Measurements from ENCODE around the gene CHCHD1.
A peak's percentile ranks its signal among the peaks of the same experiment; 100 is the strongest.
"Not testable (repeated sequence)": the region's sequence is repeated elsewhere in the genome, so short reads cannot be mapped to it uniquely, and the experiment has no call there.

The CHCHD1 gene

DNA sequence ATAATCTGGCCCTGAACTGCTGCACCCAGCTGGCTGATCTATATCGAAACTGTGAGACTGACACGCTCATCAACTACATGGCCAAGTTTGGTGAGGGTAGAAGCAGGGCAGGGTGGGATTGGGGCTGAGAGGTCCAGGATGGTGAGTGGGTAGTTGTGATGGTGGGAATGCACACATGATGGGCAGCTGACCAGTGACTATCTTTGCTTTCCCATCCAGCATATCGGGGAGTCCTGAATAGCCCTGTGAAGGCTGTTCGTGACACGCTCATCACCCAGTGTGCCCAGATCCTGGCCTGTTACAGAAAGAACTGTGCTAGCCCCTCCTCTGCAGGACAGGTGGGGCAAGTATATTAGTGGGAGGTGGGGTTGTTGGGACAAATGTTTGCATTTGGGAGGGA is 12.5 kb upstream of the CHCHD1 start:
- DNase-seq: no peak

DNA sequence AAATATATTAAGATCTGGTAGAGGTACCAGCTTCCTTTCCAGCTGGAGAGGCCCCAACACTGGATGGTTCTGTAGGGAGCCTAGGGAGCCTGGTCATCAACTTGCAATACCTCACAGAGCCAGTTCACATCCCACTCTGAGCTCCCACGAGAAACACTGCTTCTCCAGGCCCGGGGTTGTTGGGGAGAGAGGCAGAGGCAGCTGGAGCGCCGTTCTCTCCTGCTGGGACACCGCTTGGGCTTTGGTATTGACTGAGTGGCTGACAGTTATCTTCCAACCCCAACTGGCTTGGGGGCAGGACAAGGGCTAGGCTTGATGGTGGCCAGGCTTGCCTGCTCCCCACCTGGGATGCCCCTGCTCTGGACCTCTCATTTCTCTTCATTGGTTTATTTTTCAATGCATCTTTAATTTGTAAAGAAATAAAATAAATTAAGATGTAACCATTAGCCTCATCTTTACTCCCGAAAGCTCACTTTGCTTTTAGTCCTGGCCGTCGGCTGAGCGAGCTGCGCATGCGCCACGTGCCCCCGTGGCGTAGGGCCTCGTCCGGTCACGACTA is 10.0 kb upstream of the CHCHD1 start:
- DNase-seq: peak; percentile 46 to 70

DNA sequence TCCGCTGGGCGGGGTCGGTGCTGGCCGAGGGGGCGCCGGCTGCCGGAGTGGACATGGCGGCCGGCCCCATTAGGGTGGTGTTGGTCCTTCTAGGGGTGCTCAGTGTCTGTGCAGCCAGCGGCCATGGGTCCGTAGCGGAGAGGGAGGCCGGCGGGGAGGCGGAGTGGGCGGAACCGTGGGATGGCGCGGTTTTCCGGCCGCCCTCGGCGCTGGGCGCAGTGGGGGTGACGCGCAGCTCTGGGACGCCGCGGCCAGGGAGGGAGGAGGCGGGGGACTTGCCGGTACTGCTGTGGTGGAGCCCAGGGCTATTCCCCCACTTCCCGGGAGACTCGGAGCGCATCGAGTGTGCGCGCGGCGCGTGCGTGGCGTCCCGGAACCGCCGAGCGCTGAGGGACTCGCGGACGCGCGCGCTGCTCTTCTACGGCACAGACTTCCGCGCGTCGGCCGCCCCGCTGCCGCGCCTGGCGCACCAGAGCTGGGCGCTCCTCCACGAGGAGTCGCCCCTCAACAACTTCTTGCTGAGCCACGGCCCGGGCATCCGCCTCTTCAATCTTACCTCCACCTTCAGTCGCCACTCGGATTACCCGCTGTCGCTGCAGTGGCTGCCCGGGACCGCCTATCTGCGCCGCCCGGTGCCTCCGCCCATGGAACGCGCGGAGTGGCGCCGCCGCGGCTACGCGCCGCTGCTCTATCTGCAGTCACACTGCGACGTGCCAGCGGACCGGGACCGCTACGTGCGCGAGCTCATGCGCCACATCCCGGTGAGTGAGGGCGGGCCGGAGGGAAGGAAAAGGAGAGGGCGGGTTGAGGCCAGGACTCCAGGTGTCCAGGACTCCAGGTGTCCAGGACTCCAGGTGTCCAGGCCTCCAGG is 9.3 kb upstream of the CHCHD1 start:
- DNase-seq: peak; percentile 83 to 88

DNA sequence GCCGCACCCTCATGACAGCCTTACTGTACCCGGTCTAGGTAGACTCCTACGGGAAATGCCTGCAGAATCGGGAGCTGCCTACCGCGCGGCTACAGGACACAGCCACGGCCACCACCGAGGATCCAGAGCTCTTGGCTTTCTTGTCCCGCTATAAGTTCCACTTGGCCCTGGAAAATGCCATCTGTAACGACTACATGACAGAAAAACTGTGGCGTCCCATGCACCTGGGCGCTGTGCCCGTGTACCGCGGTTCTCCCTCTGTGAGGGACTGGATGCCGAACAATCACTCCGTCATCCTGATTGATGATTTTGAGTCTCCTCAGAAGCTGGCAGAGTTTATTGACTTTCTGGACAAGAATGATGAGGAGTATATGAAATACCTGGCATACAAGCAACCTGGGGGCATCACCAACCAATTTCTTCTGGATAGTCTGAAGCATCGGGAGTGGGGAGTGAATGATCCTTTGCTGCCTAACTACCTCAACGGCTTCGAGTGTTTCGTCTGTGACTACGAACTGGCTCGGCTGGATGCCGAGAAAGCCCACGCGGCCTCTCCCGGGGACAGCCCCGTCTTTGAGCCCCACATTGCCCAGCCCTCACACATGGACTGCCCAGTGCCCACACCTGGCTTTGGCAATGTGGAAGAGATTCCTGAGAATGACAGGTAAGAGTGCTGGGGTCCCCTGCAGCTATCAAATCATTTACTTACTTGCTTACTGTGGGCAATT is 8.5 kb upstream of the CHCHD1 start:
- no peak for DNase-seq

DNA sequence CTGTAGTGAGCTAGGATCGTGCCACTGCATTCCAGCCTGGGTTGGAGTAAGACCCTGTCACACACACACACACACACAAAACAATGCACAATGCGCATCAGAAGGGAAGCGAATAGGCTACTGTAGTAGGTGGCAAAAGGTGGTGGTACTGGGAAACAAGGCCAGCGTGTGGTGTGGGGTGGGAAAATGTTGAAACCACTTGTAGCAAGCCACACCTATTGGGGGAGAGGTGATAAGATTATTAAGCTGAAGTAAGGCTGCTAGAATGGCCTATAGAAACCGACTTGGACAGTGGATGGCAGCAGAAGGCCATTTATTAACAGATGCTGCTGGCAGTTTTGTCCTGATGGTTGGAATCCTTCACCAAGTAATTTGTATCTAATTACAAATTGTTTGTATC is 7.2 kb upstream of the CHCHD1 start:
- peak; percentile 32 to 54 for DNase-seq

DNA sequence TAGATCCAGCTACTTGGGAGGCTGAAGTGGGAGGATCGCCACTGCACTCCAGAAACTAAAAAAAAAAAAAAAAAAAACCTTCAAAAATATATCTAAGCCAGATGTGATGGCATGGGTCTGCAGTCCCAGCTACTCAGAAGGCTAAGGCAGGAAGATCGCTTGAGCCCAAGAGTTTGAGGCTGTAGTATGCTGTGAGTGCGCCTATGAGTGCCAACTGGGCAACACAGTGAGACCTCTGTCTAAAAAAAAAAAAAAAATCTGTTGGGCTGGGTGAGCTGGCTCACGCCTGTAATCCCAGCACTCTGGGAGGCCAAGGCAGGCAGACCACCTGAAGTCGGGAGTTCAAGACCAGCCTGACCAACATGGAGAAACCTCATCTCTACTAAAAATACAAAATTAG is 2.8 kb upstream of the CHCHD1 start:
- DNase-seq: no peak

DNA sequence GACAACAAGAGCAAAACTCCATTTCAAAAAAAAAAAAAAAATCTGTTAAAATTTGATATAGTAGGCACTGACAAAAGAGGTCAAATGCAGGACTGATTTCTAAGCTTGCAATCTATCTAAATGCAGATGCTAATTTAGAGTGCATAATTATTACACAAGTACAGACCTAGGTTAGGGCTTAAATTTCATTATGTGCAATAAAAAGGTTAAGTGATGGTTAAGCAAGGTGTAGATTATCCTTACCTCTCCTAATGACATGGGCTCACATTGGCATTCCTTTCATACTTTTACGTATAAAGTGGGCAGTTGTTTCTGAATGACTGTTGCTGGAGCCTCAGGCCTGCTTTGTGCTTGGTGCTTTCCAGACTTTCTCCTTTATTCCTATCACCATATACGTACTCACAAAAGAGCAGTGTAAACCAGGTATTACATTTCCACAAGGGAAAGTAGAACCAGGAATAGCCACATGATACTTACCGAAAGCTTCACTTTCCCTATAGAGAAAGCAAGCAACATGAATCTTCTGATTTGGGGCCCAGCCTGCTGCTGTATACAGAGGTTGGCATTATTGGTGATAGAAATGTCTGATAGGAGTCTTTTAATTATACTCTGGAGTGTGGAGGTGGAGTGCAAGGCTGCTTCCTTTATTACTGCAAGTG is 2.2 kb upstream of the CHCHD1 start:
- no peak for DNase-seq

DNA sequence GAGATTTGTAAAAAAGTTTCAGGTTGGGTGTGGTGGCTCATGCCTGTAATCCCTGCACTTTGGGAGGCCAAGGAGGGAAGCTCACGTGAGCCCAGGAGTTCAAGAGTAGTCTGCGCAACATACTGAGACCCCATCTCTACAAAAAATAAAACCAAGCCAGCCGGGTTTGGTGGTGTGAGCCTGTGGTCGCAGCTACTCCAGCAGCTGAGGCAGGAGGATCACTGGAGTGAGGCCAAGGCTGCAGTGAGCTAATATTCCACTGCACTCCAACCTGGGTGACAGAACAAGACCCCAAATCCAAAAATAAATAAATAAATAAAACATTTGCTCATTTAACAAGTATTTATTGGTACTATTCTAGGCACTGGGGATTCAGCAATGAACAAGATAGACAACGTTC is 1.5 kb upstream of the CHCHD1 start:
- DNase-seq: no peak

DNA sequence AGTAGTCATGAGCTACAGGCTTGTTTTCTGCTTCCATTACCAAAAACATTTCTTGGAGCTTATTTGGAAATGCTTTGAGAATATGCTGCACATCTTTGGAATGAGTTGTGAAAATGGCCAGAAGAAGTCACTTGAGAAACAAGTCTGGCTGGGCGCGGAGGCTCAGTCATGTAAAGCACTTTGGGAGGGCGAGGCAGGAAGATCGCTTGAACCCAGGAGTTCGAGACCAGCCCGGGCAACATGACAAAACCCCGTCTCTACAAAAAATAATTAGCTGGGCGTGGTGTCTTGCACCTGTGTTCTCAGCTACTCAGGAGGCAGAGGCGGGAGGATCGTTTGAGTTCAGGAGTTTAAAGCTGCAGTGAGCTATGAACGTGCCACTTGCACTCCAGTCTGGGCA is 882 bp upstream of the CHCHD1 start:
- peak in 1 of 2 experiments; percentile 21 for DNase-seq

DNA sequence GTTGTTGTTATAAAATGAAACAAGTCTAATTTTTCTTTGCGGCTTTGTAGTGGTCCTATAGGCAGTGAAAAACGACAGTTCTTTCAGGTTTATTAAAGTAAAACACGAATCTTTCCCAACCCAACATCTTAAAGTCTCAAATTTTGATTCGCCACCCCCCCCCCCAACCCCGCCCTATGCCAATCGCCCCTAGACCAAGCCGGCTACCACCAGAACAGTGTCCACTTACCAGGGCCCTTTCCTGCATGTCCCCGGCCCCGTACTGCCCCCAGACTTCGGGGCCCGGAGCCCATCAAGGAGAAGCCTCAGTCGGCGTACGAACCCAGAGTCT is 335 bp upstream of the CHCHD1 start:
- no peak for DNase-seq

DNA sequence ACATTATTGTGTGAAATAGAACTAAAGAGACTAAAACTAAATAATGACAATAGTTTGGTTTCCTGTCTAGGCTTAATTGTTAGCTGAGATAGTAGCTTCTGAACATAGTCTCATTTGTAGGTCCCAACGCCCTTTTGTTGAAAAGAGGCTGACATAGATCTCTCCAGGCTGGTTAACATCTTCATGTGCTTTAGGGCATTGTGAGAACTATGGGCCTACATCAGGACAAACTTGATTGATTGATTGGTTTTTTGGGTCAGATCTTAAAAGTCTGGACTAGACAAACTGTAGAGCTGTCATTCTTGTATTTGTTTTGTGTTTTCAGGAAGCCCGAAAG is 869 bp downstream of the CHCHD1 start:
- DNase-seq: no peak

DNA sequence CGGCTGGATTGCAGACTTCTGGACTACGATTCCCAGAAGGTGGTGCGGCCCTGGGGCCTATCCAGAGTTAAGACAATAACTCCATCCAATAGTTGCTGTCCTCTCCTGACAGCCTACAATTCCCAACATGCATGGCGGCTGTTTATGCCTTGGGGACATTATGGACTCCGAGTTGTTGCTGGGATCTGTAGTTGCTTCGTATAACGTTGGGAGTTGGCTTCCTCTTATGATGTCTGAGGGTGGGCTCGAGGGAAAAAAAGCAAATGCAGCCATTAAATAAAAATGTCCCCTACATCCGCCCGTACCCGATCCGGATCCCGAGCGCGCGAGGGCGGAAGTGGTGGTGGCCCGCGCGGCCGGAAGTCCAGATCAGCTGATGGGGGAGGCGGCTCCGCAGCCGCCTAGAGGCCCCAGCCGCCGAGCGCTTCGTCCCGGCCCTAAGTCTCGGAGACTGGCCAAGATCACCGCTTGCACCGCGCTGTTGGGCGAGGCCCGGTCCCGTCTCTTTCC is 3.4 kb downstream of the CHCHD1 start, which contains the start of gene ZSWIM8:
TSS of gene ZSWIM8 (plus strand) at position 396 of the 510 bp plus-strand sequence. CDS start 273 bp downstream, outside the sequence.
- peak; percentile 99 for DNase-seq

DNA sequence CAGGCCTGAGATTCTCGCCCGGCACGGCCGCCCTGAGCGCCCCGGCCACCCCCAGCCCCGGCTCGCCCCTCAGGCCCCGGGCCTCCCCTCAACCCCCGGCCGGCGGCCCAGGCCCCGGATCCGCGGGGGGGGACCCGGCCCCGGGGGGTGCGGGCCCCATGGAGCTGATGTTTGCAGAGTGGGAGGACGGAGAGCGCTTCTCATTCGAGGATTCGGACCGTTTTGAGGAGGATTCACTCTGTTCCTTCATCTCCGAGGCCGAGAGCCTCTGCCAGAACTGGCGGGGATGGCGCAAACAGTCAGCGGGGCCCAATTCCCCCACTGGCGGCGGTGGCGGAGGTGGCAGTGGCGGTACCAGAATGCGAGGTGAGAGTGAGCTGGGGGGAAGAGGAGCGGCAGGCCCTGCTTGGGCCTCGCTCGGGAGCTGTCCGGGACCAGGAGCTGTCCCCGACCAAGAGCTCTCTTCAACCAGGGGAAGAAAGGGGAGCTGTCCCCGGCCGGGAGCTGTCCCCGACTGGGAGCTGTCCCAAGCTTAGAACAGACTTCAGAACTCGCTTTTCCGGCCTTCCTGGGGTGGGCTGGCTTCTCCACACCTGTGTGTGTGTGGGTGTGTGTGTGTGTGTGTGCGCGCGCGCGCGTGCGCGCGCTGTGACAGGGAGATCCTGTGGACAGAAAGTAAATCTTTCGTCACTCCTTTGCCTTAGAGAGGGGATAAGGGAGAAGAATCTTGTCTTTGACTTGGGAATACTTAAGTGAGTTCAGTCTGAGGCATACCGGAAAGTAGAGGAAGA is 4.1 kb downstream of the CHCHD1 start:
- peak; percentile 67 to 81 for DNase-seq

DNA sequence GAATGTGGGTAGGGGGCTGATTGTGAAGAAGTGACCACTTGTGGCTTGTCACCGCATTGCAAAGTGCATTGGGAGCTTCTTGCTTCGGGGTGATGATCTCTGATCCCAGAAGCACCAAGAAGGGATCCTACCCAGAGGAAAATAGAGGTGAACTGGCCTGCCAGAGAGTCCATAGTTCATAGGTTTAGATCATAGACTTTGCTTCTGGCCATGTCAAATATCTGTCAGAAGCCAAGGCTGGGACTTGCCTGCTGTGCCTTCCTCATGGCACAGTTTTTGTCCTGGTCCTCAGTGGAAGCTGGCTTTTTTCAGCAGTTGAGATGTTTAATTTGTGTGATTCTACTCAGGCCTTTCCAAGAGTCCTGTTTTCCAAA is 4.7 kb downstream of the CHCHD1 start:
- peak in 1 of 2 experiments; percentile 48 for DNase-seq

DNA sequence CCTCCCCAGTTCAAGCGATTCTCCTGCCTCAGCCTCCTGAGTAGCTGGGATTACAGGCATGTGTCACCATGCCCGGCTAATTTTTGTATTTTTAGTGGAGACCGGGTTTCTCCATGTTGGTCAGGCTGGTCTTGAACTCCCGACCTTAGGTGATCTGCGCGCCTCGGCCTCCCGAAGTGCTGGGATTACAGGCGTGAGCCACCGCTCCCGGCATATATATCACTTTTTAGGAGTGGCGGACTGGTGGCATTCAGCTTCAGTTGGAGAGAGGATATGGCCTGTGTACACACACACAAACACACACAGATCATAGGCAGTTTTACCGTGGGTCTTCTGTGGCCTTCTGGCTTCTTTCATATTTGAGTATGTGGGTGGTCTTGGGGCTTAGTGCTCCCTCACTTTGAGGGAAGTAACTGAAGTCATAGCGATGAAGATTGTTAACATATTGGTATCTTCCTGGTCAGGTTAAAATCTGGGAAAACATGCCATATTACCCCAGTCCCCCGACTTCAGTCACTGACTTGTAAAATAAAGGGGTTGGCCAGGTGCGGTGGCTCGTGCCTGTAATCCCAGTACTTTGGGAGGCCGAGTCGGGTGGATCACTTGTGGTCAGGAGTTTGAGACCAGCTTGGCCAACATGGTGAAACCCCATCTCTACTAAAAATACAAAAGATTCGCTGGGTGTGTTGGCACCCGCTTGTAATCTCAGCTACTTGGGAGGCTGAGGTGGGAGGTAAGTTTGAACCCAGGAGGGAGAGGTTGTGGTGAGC is 5.4 kb downstream of the CHCHD1 start:
- not testable (repeated sequence) for DNase-seq

DNA sequence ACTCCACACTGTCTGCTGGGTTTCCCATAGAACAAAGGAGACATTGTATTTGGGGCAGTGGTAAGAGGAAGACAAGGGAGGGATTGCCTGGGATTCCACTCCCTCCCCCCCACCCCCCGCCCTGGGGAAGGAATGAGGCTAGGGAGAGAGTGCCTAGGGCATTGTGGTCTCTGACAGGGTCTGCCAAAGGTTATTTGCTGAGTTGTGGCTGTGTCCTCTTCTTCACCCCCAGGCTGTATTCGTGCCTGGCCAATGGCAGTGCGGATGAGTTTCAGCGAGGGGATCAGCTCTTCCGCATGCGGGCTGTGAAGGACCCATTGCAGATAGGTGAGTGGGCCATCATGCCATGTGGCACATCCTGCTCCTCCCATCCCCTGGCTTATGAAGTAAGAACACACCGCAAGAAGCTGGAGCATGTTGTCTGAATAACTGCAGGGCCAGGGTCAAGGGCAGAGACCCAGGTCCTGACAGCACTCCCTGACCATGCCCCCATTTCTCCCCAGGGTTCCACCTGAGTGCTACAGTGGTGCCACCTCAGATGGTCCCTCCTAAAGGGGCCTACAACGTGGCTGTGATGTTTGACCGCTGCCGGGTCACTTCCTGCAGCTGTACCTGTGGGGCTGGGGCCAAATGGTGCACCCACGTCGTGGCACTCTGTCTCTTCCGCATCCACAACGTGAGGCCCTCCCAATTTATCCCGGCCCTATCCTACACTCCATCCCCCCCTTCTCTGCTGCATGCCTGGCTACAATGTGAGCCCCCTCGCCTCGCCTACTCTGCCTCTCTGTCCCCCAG is 7.2 kb downstream of the CHCHD1 start:
- no peak for DNase-seq

DNA sequence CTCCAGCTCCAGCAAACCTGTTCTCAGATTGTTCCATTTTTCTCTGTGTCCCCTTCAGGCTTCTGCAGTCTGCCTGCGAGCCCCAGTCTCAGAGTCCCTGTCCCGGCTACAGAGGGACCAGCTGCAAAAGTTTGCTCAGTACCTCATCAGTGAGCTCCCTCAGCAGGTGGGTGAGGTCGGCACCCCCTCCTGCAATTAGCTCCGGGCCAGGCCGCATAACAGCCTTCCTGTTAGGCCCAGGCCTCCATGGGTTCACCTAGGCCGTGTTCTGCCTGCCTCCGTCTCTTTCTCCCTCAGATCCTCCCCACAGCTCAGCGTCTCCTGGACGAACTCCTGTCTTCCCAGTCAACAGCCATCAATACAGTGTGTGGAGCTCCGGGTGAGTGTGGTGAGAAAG is 7.8 kb downstream of the CHCHD1 start:
- no peak for DNase-seq

DNA sequence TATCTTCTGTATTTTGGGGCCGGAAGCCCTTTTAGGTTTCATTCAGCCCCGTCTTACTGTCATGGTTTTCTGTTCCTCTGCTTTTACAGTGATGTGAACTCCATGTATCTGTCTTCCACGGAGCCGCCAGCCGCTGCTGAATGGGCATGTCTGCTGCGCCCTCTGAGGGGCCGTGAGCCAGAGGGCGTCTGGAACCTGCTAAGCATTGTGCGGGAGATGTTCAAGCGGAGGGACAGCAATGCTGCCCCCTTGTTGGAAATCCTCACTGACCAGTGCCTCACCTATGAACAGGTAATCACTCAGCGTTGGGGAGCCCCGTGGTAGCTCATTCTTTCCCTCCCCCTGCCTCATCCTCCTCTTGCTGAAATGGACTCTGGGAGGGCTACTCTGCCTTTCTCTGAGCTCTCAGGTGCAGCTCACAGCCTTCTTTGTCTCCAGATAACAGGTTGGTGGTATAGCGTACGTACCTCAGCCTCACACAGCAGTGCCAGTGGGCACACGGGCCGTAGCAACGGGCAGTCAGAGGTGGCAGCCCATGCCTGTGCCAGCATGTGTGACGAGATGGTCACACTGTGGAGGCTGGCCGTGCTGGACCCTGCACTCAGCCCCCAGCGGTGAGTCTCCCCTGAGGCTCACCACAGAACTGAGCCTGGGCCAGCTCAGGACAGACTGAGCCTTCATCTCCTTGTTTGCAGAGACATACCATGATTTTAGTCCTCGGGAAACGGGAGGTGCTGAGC is 9.2 kb downstream of the CHCHD1 start:
- no peak for DNase-seq

DNA sequence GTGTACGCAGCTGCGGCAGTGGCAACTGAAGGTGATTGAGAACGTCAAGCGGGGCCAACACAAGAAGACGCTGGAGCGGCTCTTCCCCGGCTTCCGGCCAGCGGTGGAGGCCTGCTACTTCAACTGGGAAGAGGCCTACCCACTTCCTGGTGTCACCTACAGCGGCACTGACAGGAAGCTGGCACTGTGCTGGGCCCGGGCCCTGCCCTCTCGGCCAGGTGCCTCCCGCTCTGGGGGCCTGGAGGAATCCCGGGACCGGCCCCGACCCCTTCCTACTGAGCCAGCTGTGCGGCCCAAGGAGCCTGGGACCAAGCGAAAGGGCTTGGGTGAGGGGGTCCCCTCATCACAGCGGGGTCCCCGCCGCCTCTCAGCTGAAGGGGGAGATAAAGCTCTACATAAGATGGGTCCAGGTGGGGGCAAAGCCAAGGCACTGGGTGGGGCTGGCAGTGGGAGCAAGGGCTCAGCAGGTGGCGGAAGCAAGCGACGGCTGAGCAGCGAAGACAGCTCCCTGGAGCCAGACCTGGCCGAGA is 10.1 kb downstream of the CHCHD1 start:
- DNase-seq: no peak

DNA sequence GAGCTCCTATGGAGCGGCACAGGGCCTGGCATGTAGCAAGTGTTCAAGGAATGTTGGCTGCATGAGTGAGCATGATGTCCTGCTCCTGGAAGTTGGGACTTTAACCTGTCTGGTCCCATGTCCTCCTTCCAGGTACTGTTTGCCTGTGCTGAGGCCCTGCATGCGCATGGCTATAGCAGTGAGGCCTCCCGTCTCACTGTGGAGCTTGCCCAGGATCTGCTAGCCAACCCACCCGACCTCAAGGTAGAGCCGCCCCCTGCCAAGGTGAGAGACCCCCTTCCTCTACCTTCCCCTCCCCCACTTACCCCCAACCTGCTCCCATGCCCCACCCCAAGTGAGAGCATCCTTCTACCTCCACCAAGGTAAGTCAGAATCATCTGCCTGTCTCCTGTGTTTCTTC is 11.6 kb downstream of the CHCHD1 start:
- DNase-seq: no peak
